ENCODE results near the gene PHF23. TPM values are rescaled to one million over a fixed set of nuclear protein-coding genes. Genes with fewer than 3 reads are reported as not detected.

Gene PHF23
- total RNA-seq, 1 donor from 2014 or later = 27.4 TPM

- DNase-seq (ENCODE audit: low read depth) = no peak
- Histone ChIP-seq H3K4me3 (ENCODE audit: low read depth, low read length) (no peak overlapping the region), H3K27me3 (ENCODE audit: control insufficient read depth, insufficient read depth, low read length) (no peaks in the 10 kb centered on the region), H3K36me3 (ENCODE audit: control insufficient read depth, insufficient read depth, low read length) (peaks cover 44% of the 10 kb centered on the region)
- FAIRE-seq = no peak
- TF ChIP-seq CTCF (IDR thresholded peaks at IDR 0.05; ENCODE audit: insufficient read depth, low read length, severe bottlenecking) = no peak
Measured at GRCh38 chr17:7224661-7225111, 14.6 kb downstream of the PHF23 start.

GRCh38 chr17:7224110-7224509 is 15.1 kb downstream of the PHF23 start:
- FAIRE-seq (no peak), DNase-seq (ENCODE audit: low read depth) (no peak)
- H3K36me3 ChIP-seq (ENCODE audit: control insufficient read depth, insufficient read depth, low read length) = peaks cover 38% of the 10 kb centered on the region
- H3K4me3 ChIP-seq (ENCODE audit: low read depth, low read length) = no peak overlapping the region
- TF ChIP-seq CTCF (IDR thresholded peaks at IDR 0.05; ENCODE audit: insufficient read depth, low read length, severe bottlenecking) = no peak
- no peaks in the 10 kb centered on the region for H3K27me3 ChIP-seq (ENCODE audit: control insufficient read depth, insufficient read depth, low read length)

- Histone ChIP-seq H3K27me3 (ENCODE audit: control insufficient read depth, insufficient read depth, low read length) (no peaks in the 10 kb centered on the region), H3K4me3 (ENCODE audit: low read depth, low read length) (no peak overlapping the region), H3K36me3 (ENCODE audit: control insufficient read depth, insufficient read depth, low read length) (peaks cover 38% of the 10 kb centered on the region)
- no peak for TF ChIP-seq CTCF (IDR thresholded peaks at IDR 0.05; ENCODE audit: insufficient read depth, low read length, severe bottlenecking)
- DNase-seq (ENCODE audit: low read depth) (peak; percentile 28), FAIRE-seq (no peak)
Measured at GRCh38 chr17:7223375-7223774, 15.9 kb downstream of the PHF23 start.

GRCh38 chr17:7222972-7223292 is 16.3 kb downstream of the PHF23 start:
- FAIRE-seq = no peak
- peaks cover 37% of the 10 kb centered on the region for H3K36me3 ChIP-seq (ENCODE audit: control insufficient read depth, insufficient read depth, low read length)
- no peak for DNase-seq (ENCODE audit: low read depth)
- no peak for TF ChIP-seq CTCF (IDR thresholded peaks at IDR 0.05; ENCODE audit: insufficient read depth, low read length, severe bottlenecking)
- no peaks in the 10 kb centered on the region for H3K27me3 ChIP-seq (ENCODE audit: control insufficient read depth, insufficient read depth, low read length)
- no peak overlapping the region for H3K4me3 ChIP-seq (ENCODE audit: low read depth, low read length)

GRCh38 chr17:7222093-7222971 is 16.9 kb downstream of the PHF23 start:
- DNase-seq (ENCODE audit: low read depth) (no peak), FAIRE-seq (peak; percentile 62)
- Histone ChIP-seq H3K4me3 (ENCODE audit: low read depth, low read length) (no peak overlapping the region), H3K27me3 (ENCODE audit: control insufficient read depth, insufficient read depth, low read length) (no peaks in the 10 kb centered on the region), H3K36me3 (ENCODE audit: control insufficient read depth, insufficient read depth, low read length) (peaks cover 32% of the 10 kb centered on the region)
- no peak for TF ChIP-seq CTCF (IDR thresholded peaks at IDR 0.05; ENCODE audit: insufficient read depth, low read length, severe bottlenecking)
